GM19438 (cell line): ENCODE data around the gene MAP9.
"Not testable (repeated sequence)": the region's sequence is repeated elsewhere in the genome, so short reads cannot be mapped to it uniquely, and the experiment has no call there.

Experiments
- ATAC-seq: cut with Tn5 transposase; IDR thresholded peaks from one replicate; pipeline ENCODE4 v1.9.1; 2021; ENCODE audit warnings: low read depth; ENCODE audit not compliant: unreplicated experiment

Gene MAP9

GRCh38 chr4:155376387-155377268 lies at the start of gene MAP9:
TSS of gene MAP9 (minus strand) at chr4:155376965. CDS start at chr4:155375850, 1,115 bp downstream.
- peak; percentile 99 for ATAC-seq

GRCh38 chr4:155424778-155425177 lies 48.0 kb upstream of the MAP9 start:
- not testable (repeated sequence) for ATAC-seq

- no peak for ATAC-seq
Measured at GRCh38 chr4:155423671-155424070, 46.9 kb upstream of the MAP9 start.

DNA sequence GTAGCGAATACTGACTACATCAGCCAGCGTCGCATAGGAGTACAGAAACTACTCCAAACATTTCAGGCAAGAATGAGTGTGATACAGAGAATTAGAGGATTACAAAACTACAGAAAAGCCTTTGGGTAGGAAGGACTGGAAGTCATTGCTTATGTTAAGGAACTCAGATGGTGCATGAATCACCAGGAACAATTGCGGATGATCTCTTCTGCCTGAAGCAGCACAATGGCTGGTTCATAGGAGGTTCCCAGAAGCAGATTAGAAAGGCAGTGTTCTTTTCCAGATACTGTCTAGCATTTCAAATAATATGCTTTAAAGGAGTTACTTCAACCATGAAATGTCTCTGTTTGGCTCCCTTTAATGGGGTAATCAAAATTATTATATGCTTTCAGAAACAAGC lies 42.5 kb upstream of the MAP9 start:
- no peak for ATAC-seq

- no peak for ATAC-seq
Measured at GRCh38 chr4:155415662-155416061, 38.9 kb upstream of the MAP9 start.

DNA sequence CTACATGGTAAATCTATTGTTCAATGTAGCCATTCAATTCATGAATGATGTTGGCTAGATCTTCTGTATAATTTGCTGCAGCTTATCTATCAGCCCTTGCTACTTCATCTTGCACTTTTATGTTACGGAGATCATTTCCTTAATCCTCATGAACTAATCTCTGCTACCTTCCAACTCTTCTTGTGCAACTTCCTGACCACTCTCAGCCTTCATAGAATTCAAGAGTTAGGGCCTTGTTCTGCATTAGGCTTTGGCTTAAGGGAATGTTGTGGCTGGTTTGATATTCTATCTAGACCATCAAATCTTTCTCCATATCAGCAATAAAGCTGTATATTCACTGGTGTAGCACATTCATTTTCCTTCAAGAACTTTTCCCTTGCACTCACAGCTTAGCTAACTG lies 36.7 kb upstream of the MAP9 start:
- no peak for ATAC-seq

DNA sequence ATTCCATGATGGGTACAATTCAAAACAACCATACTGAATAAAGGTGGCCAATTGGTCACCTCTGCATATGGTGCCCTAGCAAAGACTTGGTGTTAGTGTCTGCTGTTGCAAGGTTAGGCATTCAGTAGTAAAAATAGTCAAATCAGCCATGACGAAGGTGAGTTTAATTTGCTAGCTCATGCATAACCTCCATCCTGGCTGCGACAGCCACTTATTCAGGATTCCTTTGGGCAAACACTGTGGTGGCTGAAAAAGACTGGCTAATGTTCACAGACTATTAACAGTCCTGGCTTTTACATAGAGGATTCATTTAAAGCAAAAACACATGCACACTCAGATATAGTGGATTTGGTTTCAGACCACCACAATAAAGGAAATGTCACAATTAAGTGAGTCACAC lies 34.8 kb upstream of the MAP9 start:
- no peak for ATAC-seq

- ATAC-seq = peak; percentile 62
Measured at GRCh38 chr4:155408796-155409195, 32.0 kb upstream of the MAP9 start.

- no peak for ATAC-seq
Measured at GRCh38 chr4:155407480-155407879, 30.7 kb upstream of the MAP9 start.

- no peak for ATAC-seq
Measured at GRCh38 chr4:155405059-155405458, 28.3 kb upstream of the MAP9 start.

- ATAC-seq = no peak
Measured at GRCh38 chr4:155403886-155404285, 27.1 kb upstream of the MAP9 start.

GRCh38 chr4:155402941-155403340 lies 26.2 kb upstream of the MAP9 start:
- ATAC-seq = no peak

DNA sequence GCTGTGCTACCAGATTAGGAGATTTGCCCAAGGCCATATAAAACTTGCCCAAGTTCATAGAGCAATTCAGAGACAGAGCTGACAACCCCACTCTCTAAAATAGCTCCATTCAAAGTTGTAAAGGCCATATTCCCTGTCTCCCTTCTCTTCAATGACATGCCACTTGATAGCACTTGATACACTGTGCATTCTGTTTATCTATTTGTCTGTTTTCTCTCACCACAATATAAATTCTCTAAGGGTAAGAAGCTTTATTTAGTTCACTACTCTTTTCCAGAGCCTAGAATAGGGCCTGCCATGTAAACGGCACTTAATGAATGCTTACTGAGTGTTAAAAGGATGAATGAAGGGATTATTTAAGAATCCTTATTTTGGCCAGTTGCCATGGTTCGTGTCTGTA lies 24.1 kb upstream of the MAP9 start:
- ATAC-seq = no peak

DNA sequence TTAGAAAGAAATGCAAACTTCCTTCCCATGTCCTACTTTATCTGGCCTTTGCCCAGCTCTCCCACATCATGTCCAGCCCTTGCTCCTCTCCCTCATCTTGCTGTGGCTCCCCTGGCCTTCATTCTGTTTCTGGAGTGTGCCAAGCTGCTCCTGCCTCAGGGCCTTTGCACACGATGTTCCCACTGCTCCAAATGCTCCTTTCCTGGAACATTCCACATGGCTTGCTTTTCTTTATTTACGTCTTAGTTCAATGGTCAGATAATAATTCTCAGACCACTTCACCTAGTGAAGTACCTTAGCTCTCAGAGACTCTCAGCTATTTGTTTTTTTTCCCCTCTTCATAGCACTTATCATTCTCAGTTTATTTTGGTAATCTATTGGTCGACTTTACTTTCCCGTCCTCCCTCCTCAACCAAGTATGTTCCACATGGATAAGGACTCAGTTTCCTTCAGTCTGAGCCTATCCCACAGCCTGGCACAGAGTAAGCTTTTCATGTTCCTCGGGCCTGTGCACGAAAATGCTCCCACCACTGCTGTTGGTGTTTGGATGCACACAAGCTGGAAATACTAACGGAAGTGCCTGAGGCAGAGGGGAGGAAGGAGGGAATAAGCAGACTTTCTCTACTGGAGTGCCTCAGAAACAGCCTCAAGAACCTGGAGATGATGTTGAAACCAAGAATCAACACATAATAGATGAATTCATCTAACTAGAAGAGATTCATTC lies 23.4 kb upstream of the MAP9 start:
- ATAC-seq = no peak

GRCh38 chr4:155392481-155393184 lies 15.9 kb upstream of the MAP9 start:
- ATAC-seq = no peak

DNA sequence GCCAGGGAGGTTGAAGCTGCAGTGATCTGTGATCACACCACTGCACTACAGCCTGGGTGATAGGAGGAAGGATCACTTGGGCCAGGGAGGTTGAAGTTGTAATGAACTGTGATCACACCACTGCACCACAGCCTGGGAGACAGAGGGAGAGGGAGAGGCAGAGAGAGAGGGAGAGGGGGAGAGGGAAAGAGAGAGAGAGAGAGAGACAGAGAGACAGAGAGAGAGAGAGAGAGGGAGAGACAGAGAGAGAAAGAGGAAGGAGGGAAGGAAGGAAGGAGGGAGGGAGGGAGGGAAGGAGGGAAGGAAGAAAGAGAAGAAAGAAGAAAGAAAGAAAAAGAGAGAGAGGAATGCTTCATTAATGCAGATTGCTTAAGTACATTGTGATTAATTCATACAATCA lies 15.2 kb upstream of the MAP9 start:
- ATAC-seq = no peak

DNA sequence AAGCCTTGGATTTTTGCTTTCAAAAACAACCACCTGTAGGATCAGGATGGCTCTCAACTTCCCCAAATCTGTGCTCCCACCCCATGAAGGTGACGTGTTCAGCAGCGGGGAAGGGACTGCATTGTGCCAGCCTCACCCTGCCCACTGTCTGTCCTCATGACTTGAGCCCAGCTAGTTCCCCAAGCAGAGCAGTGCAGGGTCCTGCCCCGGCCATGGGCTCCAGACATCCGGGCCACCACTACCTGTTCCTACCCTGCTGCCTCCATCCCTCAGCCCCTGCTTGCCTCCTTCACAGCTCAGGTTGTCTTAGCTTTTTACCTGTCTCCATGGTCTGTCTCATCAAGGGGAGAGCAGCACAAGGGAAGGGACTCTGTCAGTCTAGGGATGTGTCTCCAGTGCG lies 11.4 kb upstream of the MAP9 start:
- no peak for ATAC-seq

DNA sequence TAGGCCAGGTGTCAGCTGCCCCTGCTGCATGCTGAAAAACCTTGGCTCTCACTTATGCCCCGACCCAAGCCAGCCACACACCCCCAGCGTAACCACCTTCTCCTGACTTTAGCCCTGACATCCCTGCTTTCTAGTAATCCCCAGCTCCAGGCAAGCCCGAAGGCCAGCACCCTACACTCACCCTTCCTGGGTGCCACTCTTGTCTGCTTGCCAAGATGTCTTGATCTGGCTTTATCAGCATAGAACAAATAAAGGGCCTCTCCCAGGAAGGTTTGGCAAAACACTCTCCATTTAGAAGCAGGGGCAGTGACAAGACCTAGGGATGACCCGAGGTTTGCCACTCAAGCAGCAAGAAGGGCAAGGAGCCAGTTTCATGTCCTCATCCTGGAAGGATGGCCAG lies 6.8 kb upstream of the MAP9 start:
- ATAC-seq = no peak

- ATAC-seq = no peak
Measured at GRCh38 chr4:155377276-155377675, 511 bp upstream of the MAP9 start.

DNA sequence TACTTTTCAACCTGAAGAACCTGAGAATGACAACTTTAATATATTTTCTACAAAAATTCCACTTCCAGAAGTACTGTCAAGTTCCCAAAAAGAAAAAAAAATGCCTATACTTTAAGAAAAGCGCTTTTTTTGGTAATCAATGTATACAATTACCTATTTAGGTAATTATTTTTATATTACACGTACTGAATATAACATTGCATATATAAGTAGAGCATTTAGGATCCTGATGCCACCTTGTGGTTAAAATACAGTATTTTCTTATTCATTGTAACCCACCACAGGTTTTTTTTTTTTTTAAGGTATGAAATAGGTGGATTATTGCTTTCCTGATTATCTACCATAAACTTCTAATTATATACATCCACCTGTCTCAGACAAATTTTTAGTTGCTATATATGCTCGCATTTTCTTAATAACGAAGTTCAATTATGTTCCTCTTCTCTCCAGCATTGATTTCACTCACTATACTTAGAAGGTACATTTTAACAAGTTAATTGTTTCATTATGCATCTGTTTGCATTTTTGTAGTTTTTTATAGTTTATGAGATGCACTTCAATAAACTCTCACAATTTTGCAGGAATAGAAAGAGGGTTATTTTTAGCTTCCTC lies 5.2 kb downstream of the MAP9 start:
- no peak for ATAC-seq

GRCh38 chr4:155367608-155368007 lies 9.2 kb downstream of the MAP9 start:
- ATAC-seq = no peak
